HG03558 (cell line): ENCODE measurements around the gene FGF14.

ENCODE experiments used
- ATAC-seq: cut with Tn5 transposase; IDR thresholded peaks from one replicate; pipeline ENCODE4 v1.9.1; 2021; ENCODE audit warnings: moderate number of reproducible peaks; ENCODE audit not compliant: unreplicated experiment; ENCODE audit errors: extremely low read depth

The FGF14 gene

DNA sequence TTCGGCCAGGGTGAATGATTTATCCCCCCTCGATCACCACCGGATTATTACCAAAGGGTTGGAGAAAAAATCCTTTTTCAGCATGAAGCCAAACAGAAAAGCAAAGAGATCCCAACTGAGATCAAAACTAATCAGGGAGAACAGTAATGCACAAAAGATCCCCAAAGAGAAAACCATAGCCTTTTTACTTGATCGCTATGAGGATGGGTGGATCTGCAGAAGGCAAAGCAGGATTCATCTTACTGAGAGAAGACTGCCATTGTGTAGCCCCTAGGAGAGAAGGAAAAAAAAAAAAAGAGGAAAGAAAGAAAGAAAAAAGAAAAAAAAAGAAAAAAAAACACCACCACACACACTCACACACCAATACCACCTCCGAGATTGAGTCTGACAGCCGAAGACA, at the start of gene FGF14:
TSS of gene FGF14 (minus strand) at position 283 of the 400 bp plus-strand sequence.
- ATAC-seq, result no peak

DNA sequence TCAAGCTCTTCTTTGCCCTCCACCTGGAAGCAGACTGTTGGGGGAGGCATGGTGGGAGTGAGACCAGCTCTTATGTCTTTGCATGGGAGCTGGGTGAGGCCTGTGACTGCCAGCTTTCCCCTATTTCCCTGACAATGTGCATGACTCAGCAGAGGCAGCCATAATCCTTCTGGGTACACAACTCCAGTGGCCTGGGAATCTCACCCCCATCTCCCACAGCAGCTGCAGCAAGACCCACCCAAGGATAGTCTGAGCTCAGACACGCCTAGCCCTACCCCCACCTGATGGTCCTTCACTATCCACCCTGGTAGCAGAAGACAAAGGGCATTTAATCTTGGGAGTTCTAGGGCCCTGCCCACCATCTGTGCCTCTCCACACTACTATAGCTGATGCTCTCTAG, 41.4 kb upstream of the FGF14 start:
- ATAC-seq, result no peak

- ATAC-seq, result no peak
These were observed 39.2 kb upstream of the FGF14 start for GRCh38 chr13:102441085-102441484.

DNA sequence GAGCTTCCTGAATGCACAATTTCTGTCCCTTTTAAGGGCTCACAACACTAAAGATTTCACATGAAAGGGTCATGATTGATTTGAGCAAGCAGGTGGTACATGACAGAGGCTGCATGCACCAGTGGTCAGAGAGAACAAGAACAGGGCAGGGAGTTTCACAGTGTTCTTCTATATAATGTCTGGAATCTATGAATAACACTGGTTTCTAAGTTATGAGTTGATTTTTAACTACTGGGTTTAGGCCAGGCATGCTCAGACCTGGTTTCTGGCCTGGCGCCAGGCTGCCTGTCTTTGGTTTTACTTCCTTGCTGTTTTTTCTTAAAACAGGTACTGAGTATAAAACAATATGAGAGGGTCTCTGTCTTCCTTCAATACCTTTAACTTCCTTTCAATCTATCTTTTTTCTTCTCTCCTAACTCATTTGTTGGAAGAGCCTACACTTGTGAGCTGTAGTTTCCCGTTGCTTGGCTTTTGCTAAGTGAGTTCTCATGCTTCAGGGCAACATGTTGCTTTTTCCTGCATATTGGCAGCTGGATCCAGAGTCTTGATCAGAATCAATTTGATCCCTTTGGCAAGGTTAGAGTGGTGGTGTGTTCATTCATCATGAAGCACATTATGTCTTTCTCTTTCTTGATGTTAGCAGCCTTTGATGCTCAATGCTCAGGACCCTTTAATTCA, 38.5 kb upstream of the FGF14 start:
- no peak for ATAC-seq

- no peak for ATAC-seq
These were observed 20.8 kb upstream of the FGF14 start for GRCh38 chr13:102422690-102423089.

DNA sequence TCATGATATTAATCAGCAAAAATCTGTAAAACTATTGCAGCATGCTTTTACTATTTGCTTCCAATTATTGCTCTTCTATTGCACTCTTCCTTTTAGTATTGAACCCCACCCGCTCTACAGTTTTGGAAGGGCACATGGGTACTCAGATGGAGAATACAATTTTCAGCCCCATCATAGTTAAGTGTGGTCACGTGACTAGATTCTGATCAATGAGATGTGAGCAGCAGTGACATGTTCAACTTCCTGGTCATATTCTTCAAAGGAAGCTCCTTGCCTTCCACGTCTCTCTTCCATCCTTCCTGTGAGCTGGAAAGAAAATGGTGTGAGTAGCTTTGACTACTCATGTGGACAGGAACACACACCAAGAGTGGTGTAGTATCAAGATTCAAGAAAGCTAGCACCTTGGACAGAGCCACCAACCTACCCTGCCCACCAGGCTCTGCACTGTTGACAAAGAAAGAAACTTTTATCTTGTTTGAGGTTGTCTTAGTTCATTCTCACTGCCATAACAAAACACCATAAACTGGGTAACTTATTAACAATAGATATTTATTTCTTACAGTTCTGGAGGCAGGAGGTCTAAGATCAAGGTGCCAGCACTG, 3.8 kb upstream of the FGF14 start:
- ATAC-seq, result no peak

DNA sequence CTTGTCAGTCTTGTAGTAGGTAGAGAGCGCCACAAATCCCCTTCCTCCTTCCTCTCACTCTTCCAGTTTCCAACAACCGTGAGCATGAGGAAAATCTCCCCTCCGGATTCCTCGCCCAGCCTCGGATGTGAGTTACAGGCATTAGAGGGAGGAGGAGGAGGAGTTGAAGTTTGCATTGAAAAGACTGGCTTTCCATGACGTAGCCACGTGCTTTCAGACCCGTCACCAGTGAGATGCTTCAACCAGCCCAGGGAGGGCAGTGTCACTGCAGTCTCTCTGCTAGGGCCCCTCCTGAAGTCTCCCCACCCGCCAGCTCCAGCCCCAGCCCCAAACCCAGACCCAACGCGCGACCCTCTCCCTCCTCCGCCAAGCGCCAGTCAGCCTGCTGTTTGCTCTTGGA, 442 bp upstream of the FGF14 start:
- peak; percentile 43 for ATAC-seq

DNA sequence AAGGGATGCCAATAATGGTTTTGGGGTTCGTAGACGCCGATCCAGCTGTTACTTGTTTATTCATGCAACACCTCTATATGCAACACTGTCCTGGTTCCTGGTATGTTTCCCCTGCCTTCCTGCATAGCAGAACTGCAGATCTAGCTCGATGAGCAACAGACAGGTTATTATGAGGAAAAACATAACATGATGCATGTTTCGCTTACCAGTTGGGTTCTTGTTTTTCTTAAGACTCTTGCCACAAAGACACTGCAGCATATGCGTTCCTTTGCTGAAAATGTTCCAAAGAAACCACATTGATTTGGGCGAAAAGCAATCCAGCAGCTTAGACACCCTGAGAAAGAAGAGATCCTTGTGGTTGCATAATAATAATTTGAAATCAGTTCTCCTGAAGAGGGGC, 583 bp downstream of the FGF14 start:
- no peak for ATAC-seq

DNA sequence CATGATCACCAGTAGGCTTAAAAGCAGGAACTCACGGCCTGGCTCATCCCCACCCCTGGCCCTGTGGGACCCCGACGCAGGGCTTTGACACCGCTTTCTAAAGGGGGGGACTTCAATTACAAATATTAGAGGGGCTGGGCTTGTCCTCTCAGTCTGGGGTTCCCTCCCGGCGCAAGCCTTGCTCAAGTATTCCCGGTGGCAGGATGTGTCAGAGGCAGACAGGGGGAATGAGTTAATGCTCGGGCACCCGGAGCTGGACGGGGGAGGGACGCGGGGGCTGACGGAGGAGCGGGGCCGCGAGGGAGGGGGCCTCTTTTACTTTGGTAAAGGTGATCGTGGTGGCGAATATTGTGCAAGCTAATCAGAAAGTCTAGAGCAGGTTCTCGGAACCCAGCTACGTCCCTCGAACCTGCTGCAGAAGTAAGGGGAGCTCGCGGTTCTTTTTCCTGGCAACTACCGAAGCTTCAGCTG, 1.1 kb downstream of the FGF14 start:
- no peak for ATAC-seq

- no peak for ATAC-seq
These were observed 1.8 kb downstream of the FGF14 start for GRCh38 chr13:102399791-102400674.

GRCh38 chr13:102395939-102396338, 5.9 kb downstream of the FGF14 start:
- no peak for ATAC-seq

- no peak for ATAC-seq
These were observed 6.7 kb downstream of the FGF14 start for GRCh38 chr13:102395174-102395573.

GRCh38 chr13:102394158-102395053, 7.4 kb downstream of the FGF14 start:
- peak; percentile 91 for ATAC-seq

- no peak for ATAC-seq
These were observed 9.2 kb downstream of the FGF14 start for GRCh38 chr13:102392481-102393209.

- ATAC-seq, result no peak
These were observed 15.4 kb downstream of the FGF14 start for GRCh38 chr13:102386461-102386860.

GRCh38 chr13:102380012-102380411, 21.8 kb downstream of the FGF14 start:
- no peak for ATAC-seq

DNA sequence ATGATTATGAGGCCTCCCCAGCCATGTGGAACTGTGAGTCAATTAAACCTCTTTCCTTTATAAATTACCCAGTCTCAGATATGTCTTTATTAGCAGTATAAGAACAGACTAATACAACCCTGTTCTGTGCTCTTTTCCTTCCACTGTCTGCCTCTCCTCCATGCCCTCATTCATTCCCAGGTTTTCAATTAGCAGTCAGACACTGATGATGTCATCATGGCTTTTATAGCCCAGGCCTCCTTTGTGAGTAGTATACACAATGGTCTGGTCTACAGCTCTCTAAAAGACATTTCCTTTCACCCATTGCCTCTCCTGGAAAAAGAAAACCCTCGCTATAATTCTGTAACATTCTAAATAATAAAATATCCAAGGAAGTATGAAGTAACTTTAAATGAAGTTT, 25.5 kb downstream of the FGF14 start:
- ATAC-seq, result no peak

- ATAC-seq, result no peak
These were observed 27.1 kb downstream of the FGF14 start for GRCh38 chr13:102374726-102375125.

GRCh38 chr13:102374233-102374632, 27.6 kb downstream of the FGF14 start:
- ATAC-seq, result no peak
